Ovary (tissue), 9 donors: Measurements from ENCODE around the gene DOC2B. TPM values are rescaled to one million over a fixed set of nuclear protein-coding genes. Genes with fewer than 3 reads are reported as not detected.
"Not testable (repeated sequence)": the region's sequence is repeated elsewhere in the genome, so short reads cannot be mapped to it uniquely, and the experiment has no call there.

Source experiments
- DNase-seq, 5 donors: peaks; one replicate each; pipeline ENCODE4 v3.0.0-alpha.2; 2019 to 2020
- H3K27ac ChIP-seq, 2 donors: fragments of 200-600 bp; one replicate each; pipeline versions ENCODE4 v1.5.1 to v1.8.0; 2019 to 2022
- H3K27me3 ChIP-seq: fragments of 200-600 bp; one replicate; pipeline ENCODE4 v1.8.0; 2022
- H3K36me3 ChIP-seq: fragments of 200-600 bp; sonication (generic); one replicate; pipeline ENCODE4 v1.5.1; 2019
- H3K4me1 ChIP-seq: one replicate; pipeline ENCODE4 v1.8.1; 2013; ENCODE audit warnings: mild to moderate bottlenecking, moderate library complexity; ENCODE audit not compliant: insufficient read depth
- H3K4me3 ChIP-seq: fragments of 200-600 bp; sonication (generic); one replicate; pipeline ENCODE4 v1.5.1; 2017
- H3K9me3 ChIP-seq, 2 donors: fragments of 200-600 bp in 1 of 2; sonication (generic) in 1 of 2; one replicate each; pipeline versions ENCODE4 v1.5.1 to v1.8.1; 2013 to 2019; ENCODE audit warnings: mild to moderate bottlenecking in 1 of 2, moderate library complexity in 1 of 2
- EP300 ChIP-seq: sonication (generic); formaldehyde crosslinking; IDR thresholded peaks from one replicate; pipeline ENCODE4 v1.6.1; 2017; ENCODE audit warnings: antibody characterized with exemption
- POLR2A ChIP-seq: fragments of 450-650 bp; IDR thresholded peaks from one replicate; pipeline ENCODE4 v1.6.1; 2017; ENCODE audit warnings: antibody characterized with exemption, mild to moderate bottlenecking, moderate library complexity
- WGBS, 3 donors: extraction: QIAGEN DNeasy Blood & Tissue Kit in 1 of 3; methylation state at CpG; one replicate each; pipeline versions ENCODE4 v1.1.5 to v1.1.7; 2013 to 2017; 5-methylcytosine and 5-hydroxymethylcytosine counted together
- intact Hi-C, 4 donors: fragments of 100-400 bp; cut with DNase I; formaldehyde crosslinking; loops; one replicate each; pipeline versions ENCODE4 v1.11.0 to v1.15.1; 2022 to 2023
- polyA plus RNA-seq, 2 donors: library from polyadenylated mRNA; stranded (reverse); fragments of 200-250 nt in 1 of 2; fragments of 350-450 nt in 1 of 2; fragmentation: Illumina TruSeq in 1 of 2; extraction: RNeasy Lipid Tissue Mini Kit (QIAGEN cat#74804) in 1 of 2; gene quantifications; one replicate each; pipeline ENCODE4 v1.2.3, GENCODE V29; 2013 to 2014
- total RNA-seq, 7 donors: library from RNA; depleted of rRNA in 2 of 7; stranded (reverse); fragments of >200 nt in 2 of 7; fragmentation: NEBNext Ultra II Directional in 3 of 7; extraction: Animal tissue kit (Norgen Biotek cat#: 25700) in 3 of 7; gene quantifications; one replicate each; pipeline versions ENCODE4 v1.1.0 to v1.2.4, GENCODE V29; 2016 to 2023
- TF ChIP-seq, protein P1 (sequence below), 3 donors: fragments of 450-650 bp in 2 of 3; fragments of 200-600 bp in 1 of 3; IDR thresholded peaks; one replicate each; pipeline versions ENCODE4 v1.5.1 to v1.8.0; 2016 to 2022; ENCODE audit warnings: antibody characterized with exemption in 3 of 3, mild to moderate bottlenecking in 1 of 3
- donor health status: DM: no; HTN: no; CAD: no; lungs with moderate emphysema.
- donor health status: DM: no; HTN: no; CAD: no.
- donor health status: Bipolar disorder and iron deficiency.
- donor health status: DM: yes; HTN: yes; CAD: no.
- donor health status: DM: no; HTN: no; CAD: no.
- donor health status: DM: yes; HTN: yes; CAD: no.

Gene DOC2B
- total and polyA plus RNA-seq, 9 donors, result 0.83 to 4.5 (median 2.0) TPM

DNA sequence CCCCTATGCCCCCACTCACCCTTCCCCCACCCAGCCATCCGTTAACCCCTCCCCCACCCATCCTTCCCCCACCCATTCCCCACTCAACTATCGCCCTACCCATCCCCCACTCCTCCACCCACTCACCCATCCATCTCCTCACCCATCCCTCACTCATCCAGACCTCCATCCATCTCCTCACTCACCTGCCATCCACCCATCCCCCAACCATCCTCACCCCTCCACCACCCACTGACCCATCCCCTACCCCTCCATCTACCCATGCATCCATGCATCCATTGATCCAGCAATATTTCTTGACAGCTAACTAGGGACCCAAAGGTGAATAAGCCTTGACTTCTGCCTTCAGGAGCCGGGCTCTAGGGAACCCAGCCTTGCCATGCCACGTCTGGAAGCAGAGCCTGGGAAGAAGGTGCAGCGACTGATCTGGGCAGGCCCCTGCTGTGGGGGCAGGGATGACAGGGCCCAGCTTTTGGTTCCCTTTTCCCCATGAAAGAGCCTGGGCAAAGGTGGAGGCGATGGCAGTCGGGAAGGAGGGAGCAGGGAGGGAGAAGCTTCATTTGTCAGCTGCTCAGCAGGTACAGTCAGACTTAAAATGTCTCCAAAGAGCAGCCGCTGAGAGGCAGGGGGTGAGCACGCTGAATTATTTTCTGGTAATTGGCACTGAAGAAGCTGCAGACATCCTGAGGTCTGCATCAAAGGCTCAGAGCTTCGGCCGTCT lies 23.1 kb upstream of the DOC2B start:
- TF ChIP-seq EP300, result no peak
- TF ChIP-seq POLR2A, result no peak
- TF ChIP-seq, protein P1, sequence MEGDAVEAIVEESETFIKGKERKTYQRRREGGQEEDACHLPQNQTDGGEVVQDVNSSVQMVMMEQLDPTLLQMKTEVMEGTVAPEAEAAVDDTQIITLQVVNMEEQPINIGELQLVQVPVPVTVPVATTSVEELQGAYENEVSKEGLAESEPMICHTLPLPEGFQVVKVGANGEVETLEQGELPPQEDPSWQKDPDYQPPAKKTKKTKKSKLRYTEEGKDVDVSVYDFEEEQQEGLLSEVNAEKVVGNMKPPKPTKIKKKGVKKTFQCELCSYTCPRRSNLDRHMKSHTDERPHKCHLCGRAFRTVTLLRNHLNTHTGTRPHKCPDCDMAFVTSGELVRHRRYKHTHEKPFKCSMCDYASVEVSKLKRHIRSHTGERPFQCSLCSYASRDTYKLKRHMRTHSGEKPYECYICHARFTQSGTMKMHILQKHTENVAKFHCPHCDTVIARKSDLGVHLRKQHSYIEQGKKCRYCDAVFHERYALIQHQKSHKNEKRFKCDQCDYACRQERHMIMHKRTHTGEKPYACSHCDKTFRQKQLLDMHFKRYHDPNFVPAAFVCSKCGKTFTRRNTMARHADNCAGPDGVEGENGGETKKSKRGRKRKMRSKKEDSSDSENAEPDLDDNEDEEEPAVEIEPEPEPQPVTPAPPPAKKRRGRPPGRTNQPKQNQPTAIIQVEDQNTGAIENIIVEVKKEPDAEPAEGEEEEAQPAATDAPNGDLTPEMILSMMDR (IDR thresholded peaks at IDR 0.05), result no peak
- intact Hi-C loops, result no loop called here
- no peaks in the 10 kb centered on the region for H3K36me3 ChIP-seq
- H3K27me3 ChIP-seq, result no peaks in the 10 kb centered on the region
- no peaks in the 10 kb centered on the region for H3K4me1 ChIP-seq
- no peaks in the 10 kb centered on the region for H3K9me3 ChIP-seq
- no peak overlapping the region for H3K4me3 ChIP-seq
- no peak for DNase-seq
- no peak overlapping the region for H3K27ac ChIP-seq
- WGBS, 3 donors, result 17 to 39% (median 23%) methylated on average over 11 of the region's 11 CpGs

- no peaks in the 10 kb centered on the region for H3K27me3 ChIP-seq
Observed at GRCh38 chr17:202501-202951, 21.1 kb upstream of the DOC2B start.

GRCh38 chr17:201736-202135 lies 20.3 kb upstream of the DOC2B start:
- H3K27me3 ChIP-seq, H3K9me3 ChIP-seq, intact Hi-C loops, H3K4me3 ChIP-seq, H3K27ac ChIP-seq, H3K4me1 ChIP-seq, DNase-seq, H3K36me3 ChIP-seq: not testable (repeated sequence)
- 31 to 54% (median 41%) methylated on average over 8 to 11 of the region's 13 CpGs for WGBS, 3 donors

More at GRCh38 chr17:202501-202951, 21.1 kb upstream of the DOC2B start:
- Histone ChIP-seq H3K27ac (no peak overlapping the region), H3K4me3 (no peak overlapping the region), H3K36me3 (no peaks in the 10 kb centered on the region), H3K9me3 (no peaks in the 10 kb centered on the region), H3K4me1 (peaks cover 1% of the 10 kb centered on the region)
- intact Hi-C loops, result no loop called here
- 79 to 89% (median 82%) methylated on average over 23 of the region's 23 CpGs for WGBS, 3 donors
- TF ChIP-seq POLR2A (no peak), EP300 (no peak)
- TF ChIP-seq, protein P1 (IDR thresholded peaks at IDR 0.05), result no peak
- no peak for DNase-seq

GRCh38 chr17:201257-201656 lies 19.8 kb upstream of the DOC2B start:
- H3K27me3 ChIP-seq, H3K4me1 ChIP-seq, intact Hi-C loops, H3K36me3 ChIP-seq, H3K4me3 ChIP-seq, H3K9me3 ChIP-seq, H3K27ac ChIP-seq: not testable (repeated sequence)
- WGBS, 3 donors, result 80 to 87% (median 84%) methylated on average over 5 to 13 of the region's 16 CpGs
- peak in 1 of 5 donors; percentile 11 for DNase-seq

GRCh38 chr17:200586-200985 lies 19.1 kb upstream of the DOC2B start:
- no peak for DNase-seq
- intact Hi-C loops, result no loop called here
- H3K27ac ChIP-seq, result no peak overlapping the region
- WGBS, 3 donors, result 64 to 73% (median 67%) methylated on average over 10 of the region's 10 CpGs
- no peaks in the 10 kb centered on the region for H3K27me3 ChIP-seq
- no peak for TF ChIP-seq EP300
- TF ChIP-seq, protein P1 (IDR thresholded peaks at IDR 0.05), result no peak
- TF ChIP-seq POLR2A, result no peak
- H3K4me1 ChIP-seq, result peaks cover 1% of the 10 kb centered on the region
- no peaks in the 10 kb centered on the region for H3K9me3 ChIP-seq
- H3K4me3 ChIP-seq, result no peak overlapping the region
- H3K36me3 ChIP-seq, result no peaks in the 10 kb centered on the region
